ENCODE data around the gene SEPSECS.

GRCh38 chr4:25165916-25166315 lies 5.7 kb upstream of the SEPSECS start:
- TF ChIP-seq CTCF (IDR thresholded peaks at IDR 0.05; ENCODE audit: control extremely low read depth in 1 of 3, insufficient read depth in 1 of 3, low read depth in 1 of 3, low read length in 3 of 3) (no peak), CREB1 (IDR thresholded peaks at IDR 0.05) (no peak), EZH2 (IDR thresholded peaks at IDR 0.05; ENCODE audit: low read depth, low read length, severe bottlenecking) (no peak), POLR2A (IDR thresholded peaks at IDR 0.05; ENCODE audit: control extremely low read depth in 1 of 2, low read depth in 2 of 2, low read length in 2 of 2) (no peak), SAP30 (IDR thresholded peaks at IDR 0.05; ENCODE audit: insufficient read depth, insufficient replicate concordance, low read length) (no peak), EP300 (IDR thresholded peaks at IDR 0.05; ENCODE audit: borderline replicate concordance in 1 of 2, low read depth in 2 of 2, low read length in 2 of 2) (no peak), RXRA (IDR thresholded peaks at IDR 0.05; ENCODE audit: insufficient read depth, low read depth, low read length) (no peak), MAFK (IDR thresholded peaks at IDR 0.05; ENCODE audit: low read depth, low read length) (no peak), GTF2F1 (IDR thresholded peaks at IDR 0.05; ENCODE audit: borderline replicate concordance, low read depth, low read length) (no peak), SP2 (IDR thresholded peaks at IDR 0.05; ENCODE audit: low read length) (no peak), ZNF274 (IDR thresholded peaks at IDR 0.05; ENCODE audit: borderline replicate concordance, extremely low read depth, low read length) (no peak), MAX (IDR thresholded peaks at IDR 0.05) (no peak), TEAD4 (IDR thresholded peaks at IDR 0.05; ENCODE audit: low read depth, low read length) (no peak)

Measured in H1 (cell line).